Measurements from ENCODE around the gene CAMTA1.

DNA sequence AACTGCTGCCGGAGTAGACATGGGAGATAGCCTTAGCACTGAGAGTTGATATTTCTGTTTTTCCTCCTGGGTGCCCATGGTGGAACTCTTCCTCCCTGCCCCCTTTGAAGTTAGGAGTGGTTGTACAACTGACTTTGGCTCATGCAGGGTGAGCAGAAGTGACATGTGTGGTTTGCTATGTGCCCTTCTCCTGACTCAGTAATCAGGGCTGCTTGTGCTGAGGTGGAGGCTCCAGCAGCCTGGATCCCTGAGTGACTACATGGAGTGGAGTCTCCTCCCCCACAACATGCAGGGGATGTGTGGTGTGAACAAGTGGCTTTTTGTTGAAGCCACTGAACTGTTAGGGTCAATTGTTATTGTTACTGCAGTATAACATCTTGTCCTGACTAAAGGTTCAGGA is 261.6 kb downstream of the CAMTA1 start:
- TF ChIP-seq, protein P1, sequence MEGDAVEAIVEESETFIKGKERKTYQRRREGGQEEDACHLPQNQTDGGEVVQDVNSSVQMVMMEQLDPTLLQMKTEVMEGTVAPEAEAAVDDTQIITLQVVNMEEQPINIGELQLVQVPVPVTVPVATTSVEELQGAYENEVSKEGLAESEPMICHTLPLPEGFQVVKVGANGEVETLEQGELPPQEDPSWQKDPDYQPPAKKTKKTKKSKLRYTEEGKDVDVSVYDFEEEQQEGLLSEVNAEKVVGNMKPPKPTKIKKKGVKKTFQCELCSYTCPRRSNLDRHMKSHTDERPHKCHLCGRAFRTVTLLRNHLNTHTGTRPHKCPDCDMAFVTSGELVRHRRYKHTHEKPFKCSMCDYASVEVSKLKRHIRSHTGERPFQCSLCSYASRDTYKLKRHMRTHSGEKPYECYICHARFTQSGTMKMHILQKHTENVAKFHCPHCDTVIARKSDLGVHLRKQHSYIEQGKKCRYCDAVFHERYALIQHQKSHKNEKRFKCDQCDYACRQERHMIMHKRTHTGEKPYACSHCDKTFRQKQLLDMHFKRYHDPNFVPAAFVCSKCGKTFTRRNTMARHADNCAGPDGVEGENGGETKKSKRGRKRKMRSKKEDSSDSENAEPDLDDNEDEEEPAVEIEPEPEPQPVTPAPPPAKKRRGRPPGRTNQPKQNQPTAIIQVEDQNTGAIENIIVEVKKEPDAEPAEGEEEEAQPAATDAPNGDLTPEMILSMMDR (optimal IDR thresholded peaks at IDR 0.05 in 1 of 3, IDR thresholded peaks at IDR 0.05 in 1 of 3, conservative IDR thresholded peaks at IDR 0.05 in 1 of 3; ENCODE audit: extremely low read depth in 1 of 3, insufficient read depth in 2 of 3, low read length in 3 of 3): no peak
- TF ChIP-seq EZH2 (IDR thresholded peaks at IDR 0.05; ENCODE audit: low read length): no peak

All from keratinocyte (primary cell).